Mononuclear cell (primary cell): ENCODE data around the gene GOLGA5. TPM values are rescaled to one million over a fixed set of nuclear protein-coding genes. Genes with fewer than 3 reads are reported as not detected.
"Not testable (repeated sequence)": the region's sequence is repeated elsewhere in the genome, so short reads cannot be mapped to it uniquely, and the experiment has no call there.

Experiments used
- H3K27me3 ChIP-seq: 2 replicates; pipeline ENCODE4 v1.6.0; 2011; ENCODE audit warnings: low read length, control low read depth; ENCODE audit not compliant: insufficient read depth
- H3K4me1 ChIP-seq: 2 replicates; pipeline ENCODE4 v1.5.1; 2011; ENCODE audit warnings: mild to moderate bottlenecking, low read length, control low read depth; ENCODE audit not compliant: insufficient read depth
- H3K4me3 ChIP-seq: 2 replicates; pipeline ENCODE4 v1.5.1; 2011; ENCODE audit warnings: mild to moderate bottlenecking, low read length, moderate library complexity
- H3K9me3 ChIP-seq: 2 replicates; pipeline ENCODE4 v1.5.1; 2011; ENCODE audit warnings: low read depth, mild to moderate bottlenecking, control low read depth, low read length
- total RNA-seq: library from RNA; depleted of rRNA; stranded (reverse); fragments of >200 nt; gene quantifications from one replicate; pipeline ENCODE4 v1.2.3, GENCODE V29; 2012

GOLGA5 gene
- total RNA-seq, 1 donor, result 11.1 TPM

DNA sequence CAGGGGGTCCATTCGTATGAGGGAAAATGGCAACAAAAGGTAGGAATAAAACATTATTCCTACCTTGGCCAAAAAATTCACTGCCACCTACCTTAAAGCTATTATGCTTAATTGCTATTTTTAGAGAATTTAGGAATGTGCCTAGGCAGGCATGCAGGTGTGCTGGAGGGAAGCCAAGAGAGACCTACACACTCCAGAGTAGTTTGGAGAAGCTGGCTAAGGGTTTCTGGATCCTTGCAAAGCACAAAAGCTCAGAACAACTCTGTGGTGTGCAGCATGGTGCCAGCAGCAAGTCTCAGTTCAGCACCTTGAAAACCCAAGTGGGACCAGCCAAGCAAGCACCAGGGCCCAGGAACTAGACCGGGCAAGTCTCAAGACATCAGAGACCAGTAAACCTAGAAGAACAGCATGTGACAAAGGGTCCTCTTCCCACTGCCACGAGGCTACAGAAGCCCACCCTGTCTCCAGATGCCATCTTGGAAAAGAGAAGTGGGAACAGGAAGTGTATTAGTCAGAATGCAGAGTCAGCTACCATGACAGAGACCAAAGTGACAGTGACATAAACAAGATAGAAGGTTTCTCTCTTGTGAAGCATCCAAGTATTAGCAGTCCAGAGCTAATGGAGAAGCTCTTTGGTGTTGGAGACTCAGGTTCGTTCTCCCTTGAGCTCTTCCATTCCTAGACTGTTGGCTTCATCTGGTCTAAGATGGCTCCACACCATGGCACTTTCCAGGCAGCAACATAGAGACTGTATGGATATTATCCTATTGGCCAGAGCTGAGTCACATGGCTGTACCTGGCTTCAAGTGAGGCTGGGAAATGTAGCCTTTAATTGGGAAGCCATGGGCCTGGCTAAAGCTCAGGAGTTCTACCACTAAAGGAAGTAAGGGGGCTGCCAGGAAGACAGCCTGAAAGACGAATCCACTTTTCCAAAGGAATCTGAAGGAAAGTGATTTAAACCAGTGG, 30.2 kb upstream of the GOLGA5 start:
- H3K4me3 ChIP-seq, H3K27me3 ChIP-seq, H3K9me3 ChIP-seq, H3K4me1 ChIP-seq: not testable (repeated sequence)

- not testable (repeated sequence) for H3K4me1 ChIP-seq, H3K27me3 ChIP-seq, H3K4me3 ChIP-seq, H3K9me3 ChIP-seq
Measured at GRCh38 chr14:92768236-92768635, 25.9 kb upstream of the GOLGA5 start.

GRCh38 chr14:92768795-92769194, 25.3 kb upstream of the GOLGA5 start:
- Histone ChIP-seq H3K4me1 (peaks cover 5% of the 10 kb centered on the region), H3K9me3 (no peaks in the 10 kb centered on the region), H3K4me3 (no peak overlapping the region), H3K27me3 (no peaks in the 10 kb centered on the region)

GRCh38 chr14:92770484-92770883, 23.6 kb upstream of the GOLGA5 start:
- Histone ChIP-seq H3K4me3 (no peak overlapping the region), H3K27me3 (no peaks in the 10 kb centered on the region), H3K4me1 (peaks cover 11% of the 10 kb centered on the region), H3K9me3 (no peaks in the 10 kb centered on the region)

DNA sequence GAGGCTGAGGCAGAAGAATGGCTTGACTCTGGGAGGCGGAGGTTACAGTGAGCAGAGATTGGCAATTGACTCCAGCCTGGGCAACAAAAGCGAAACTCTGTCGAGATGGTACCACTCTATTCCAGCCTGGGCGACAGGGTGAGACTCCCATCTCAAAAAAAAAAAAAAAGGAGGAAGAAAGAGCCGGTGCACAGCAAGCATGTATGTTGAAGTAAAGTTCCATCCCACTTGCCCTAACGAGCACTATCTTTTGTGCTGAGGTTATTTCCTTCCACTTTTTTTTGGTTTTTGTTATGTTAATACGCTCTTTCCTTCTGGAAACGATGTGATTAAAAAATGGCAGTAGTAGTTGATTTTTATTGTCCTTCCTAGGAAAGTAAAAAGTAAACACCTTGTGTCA, 19.5 kb upstream of the GOLGA5 start:
- peaks cover 6% of the 10 kb centered on the region for H3K4me1 ChIP-seq
- no peaks in the 10 kb centered on the region for H3K9me3 ChIP-seq
- H3K27me3 ChIP-seq, result no peaks in the 10 kb centered on the region
- H3K4me3 ChIP-seq, result no peak overlapping the region

GRCh38 chr14:92775292-92775691, 18.8 kb upstream of the GOLGA5 start:
- H3K9me3 ChIP-seq, H3K27me3 ChIP-seq, H3K4me3 ChIP-seq: not testable (repeated sequence)
- H3K4me1 ChIP-seq, result peaks cover 11% of the 10 kb centered on the region

DNA sequence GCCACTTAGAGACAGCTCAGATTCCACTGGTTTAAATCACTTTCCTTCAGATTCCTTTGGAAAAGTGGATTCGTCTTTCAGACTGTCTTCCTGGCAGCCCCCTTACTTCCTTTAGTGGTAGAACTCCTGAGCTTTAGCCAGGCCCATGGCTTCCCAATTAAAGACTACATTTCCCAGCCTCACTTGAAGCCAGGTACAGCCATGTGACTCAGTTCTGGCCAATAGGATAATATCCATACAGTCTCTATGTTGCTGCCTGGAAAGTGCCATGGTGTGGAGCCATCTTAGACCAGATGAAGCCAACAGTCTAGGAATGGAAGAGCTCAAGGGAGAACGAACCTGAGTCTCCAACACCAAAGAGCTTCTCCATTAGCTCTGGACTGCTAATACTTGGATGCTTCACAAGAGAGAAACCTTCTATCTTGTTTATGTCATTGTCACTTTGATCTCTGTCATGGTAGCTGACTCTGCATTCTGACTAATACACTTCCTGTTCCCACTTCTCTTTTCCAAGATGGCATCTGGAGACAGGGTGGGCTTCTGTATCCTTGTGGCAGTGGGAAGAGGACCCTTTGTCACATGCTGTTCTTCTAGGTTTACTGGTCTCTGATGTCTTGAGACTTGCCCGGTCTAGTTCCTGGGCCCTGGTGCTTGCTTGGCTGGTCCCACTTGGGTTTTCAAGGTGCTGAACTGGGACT, 15.1 kb upstream of the GOLGA5 start:
- H3K4me3 ChIP-seq, H3K27me3 ChIP-seq: not testable (repeated sequence)

GRCh38 chr14:92780444-92781232, 13.5 kb upstream of the GOLGA5 start:
- Histone ChIP-seq H3K27me3 (no peaks in the 10 kb centered on the region), H3K4me3 (no peak overlapping the region)

More for the DNA sequence above, 15.1 kb upstream of the GOLGA5 start:
- peaks cover 17% of the 10 kb centered on the region for H3K4me1 ChIP-seq
- not testable (repeated sequence) for H3K9me3 ChIP-seq

DNA sequence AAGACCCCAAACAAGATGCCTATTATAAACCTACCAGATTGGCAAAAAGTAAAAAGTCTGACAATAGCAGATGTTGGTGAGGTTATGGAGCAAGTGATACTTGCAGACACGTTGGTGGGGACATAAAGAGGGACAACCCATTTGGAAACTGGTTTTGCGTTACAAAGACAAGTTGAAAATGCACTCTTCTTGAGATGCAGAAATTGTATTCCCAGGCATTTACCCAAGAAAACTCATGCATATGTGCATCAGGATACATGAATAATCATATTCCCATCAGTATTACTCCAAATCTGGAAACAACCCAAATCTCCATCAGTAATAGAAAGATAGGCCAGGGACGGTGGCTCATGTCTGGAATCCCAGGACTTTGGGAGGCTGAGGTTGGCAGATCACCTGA, 12.8 kb upstream of the GOLGA5 start:
- H3K4me1 ChIP-seq, result peaks cover 17% of the 10 kb centered on the region
- H3K9me3 ChIP-seq, result no peaks in the 10 kb centered on the region
- H3K4me3 ChIP-seq, result no peak overlapping the region
- no peaks in the 10 kb centered on the region for H3K27me3 ChIP-seq

More at GRCh38 chr14:92780444-92781232, 13.5 kb upstream of the GOLGA5 start:
- peaks cover 11% of the 10 kb centered on the region for H3K4me1 ChIP-seq
- H3K9me3 ChIP-seq, result no peaks in the 10 kb centered on the region

DNA sequence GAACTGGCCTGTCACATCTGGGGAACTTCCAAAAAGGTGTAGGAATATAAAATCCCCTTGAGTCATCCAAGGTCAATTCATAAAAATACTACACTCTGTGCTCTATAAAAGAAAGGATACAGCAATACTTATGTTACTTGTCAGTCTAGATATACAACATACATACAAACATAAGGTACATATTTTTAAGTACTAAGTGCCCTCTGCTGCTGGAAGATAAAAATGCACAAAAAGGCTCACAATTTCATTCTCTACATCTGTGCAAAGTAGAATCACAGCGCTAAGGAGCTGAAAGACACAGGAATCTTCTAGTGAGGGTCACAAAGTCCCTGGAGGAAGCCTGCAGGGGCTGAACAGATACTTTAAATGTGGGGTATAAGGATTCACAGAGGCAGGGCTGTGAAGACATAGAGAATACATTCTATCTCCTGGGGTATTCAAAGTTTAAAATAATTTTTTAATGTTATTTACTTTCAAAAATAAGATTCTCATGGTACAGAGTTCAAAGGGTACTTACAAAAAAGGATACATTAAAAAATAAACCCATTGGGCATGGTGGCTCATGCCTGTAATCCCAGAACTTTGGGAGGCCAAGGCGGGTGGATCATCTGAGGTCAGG, 10.2 kb upstream of the GOLGA5 start:
- Histone ChIP-seq H3K9me3 (peaks cover 6% of the 10 kb centered on the region), H3K27me3 (no peaks in the 10 kb centered on the region), H3K4me3 (no peak overlapping the region), H3K4me1 (peaks cover 17% of the 10 kb centered on the region)

DNA sequence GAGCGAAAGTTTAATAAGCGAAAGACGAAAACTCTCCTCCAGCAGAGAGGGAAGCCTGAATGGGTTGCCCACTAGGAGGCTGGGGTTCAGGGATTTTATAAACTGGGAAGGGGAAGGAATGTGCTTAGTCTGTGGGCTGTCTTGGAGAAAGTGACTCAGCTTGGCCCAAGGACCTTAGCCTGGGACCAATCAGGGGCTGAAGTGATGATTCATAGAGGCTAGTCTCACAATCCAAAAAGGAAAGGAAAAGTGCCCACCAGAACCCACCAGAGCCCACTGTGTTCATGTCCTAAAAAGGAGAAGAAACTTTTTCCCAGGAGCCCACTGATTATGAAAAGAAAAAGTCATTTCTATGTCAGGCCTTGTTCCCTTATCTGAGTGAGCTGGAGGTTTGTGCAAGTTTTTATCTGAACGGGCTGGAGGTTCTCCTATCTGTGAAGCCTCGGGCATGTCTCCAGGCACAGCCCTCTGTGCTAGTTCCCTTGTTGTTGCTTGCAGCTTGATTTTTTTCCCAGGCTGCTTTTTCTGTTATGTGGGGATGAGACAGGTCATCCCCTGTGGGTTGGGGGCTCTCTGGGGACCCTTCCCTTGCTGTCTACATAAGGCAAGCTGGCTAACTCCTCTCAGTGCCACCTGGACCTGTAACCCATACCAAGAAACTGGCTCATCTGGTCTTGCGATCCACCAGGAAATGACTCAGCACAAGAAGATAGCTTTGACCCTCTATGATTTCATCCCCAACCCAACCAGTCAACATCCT, 8.3 kb upstream of the GOLGA5 start:
- Histone ChIP-seq H3K4me1 (peaks cover 7% of the 10 kb centered on the region), H3K9me3 (peaks cover 22% of the 10 kb centered on the region), H3K4me3 (no peak overlapping the region), H3K27me3 (no peaks in the 10 kb centered on the region)

- no peak overlapping the region for H3K4me3 ChIP-seq
- peaks cover 6% of the 10 kb centered on the region for H3K4me1 ChIP-seq
- H3K27me3 ChIP-seq, result no peaks in the 10 kb centered on the region
- peaks cover 22% of the 10 kb centered on the region for H3K9me3 ChIP-seq
Measured at GRCh38 chr14:92786427-92786756, 7.7 kb upstream of the GOLGA5 start.

DNA sequence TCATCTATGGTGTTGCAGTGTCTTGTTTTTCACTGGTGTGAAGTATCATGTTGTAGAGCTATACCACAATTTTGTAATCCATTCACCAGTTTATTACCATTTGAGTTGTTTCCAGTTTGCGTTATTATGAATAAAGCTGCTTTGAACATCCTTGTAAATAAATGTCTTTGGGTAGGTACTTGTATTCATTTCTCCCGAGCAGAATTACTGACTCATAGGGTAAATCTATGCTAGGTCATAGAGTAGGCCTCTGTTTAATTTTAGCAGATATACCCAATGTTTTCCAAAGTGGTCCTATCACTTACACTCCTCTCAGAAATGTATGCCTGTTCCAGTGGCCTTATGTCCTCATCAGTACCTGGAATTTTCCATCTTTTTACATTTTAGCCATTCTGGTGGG, 6.6 kb upstream of the GOLGA5 start:
- Histone ChIP-seq H3K27me3 (no peaks in the 10 kb centered on the region), H3K9me3 (peaks cover 22% of the 10 kb centered on the region)

DNA sequence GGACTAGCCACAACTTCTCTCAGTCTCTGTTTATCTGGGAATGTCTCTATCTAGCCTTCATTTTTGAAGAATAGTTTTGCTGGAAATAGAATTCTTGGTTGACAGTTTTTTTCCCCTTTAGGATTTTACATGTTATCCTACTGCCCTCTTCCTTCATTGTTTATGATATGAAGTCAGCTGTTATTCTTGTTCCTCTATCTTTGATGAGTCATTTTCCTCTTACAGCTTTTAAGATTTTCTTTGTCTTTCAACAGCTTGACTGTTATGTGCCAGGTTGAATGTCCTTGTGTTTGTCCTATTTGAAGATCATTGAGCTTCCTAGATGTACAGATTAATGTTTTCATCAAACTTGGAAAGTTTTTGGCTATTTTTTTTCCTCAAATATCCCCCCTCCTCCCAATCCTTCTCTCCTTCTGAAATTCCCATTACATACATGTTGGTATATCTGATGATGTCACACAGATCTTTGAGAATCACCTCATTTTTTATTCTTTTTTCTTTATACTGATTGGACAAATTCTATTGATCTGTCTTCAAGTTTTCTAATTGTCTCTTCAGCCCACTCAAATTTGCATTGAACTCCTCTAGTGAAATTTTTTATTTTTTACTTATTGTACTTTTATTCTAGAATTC, 4.5 kb upstream of the GOLGA5 start:
- Histone ChIP-seq H3K4me3 (no peak overlapping the region), H3K4me1 (peaks cover 17% of the 10 kb centered on the region), H3K9me3 (peaks cover 22% of the 10 kb centered on the region), H3K27me3 (no peaks in the 10 kb centered on the region)

More for the DNA sequence above, 6.6 kb upstream of the GOLGA5 start:
- no peak overlapping the region for H3K4me3 ChIP-seq
- peaks cover 6% of the 10 kb centered on the region for H3K4me1 ChIP-seq
